ENCODE results near the gene EZH1.

EZH1 gene

DNA sequence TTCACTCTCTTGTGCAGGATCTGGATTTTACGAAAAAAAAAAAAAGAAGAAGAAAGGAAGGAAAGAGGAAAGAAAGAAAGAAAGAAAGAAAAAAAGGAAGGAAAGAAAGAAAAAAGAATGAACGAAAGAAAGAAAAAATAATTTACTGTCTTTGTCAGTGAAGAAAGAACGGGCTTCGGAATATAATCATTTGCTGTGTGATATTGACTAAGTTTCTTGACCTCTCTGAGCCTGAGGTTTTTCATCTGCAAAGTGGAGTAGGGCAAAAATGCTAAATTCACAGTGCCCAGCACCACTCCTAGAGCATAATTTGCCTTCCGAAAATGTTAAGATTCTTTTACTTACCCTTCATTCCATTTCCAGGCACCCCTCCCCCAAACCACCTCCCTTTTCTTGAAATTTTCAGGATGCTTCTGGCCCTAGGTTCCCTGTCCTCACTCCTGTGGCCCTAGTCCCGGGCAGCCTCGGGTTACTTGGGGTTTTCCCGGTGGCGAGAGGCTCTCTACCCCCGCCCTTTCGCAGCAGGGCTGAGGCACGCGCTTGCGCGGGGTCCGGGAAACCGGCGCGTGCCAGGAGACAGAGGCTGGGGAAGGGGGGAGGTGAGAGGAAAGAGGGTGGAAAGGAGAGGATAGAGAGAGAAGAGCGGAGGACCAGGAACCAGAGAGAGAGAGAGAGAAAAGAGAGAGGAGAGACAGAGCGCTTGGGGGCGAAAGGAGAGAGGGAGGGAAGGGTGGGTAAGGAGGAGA lies 62.7 kb downstream of the EZH1 start, which contains the start of gene CNTNAP1:
TSS of gene CNTNAP1 (plus strand) at position 556 of the 746 bp plus-strand sequence. CDS start 299 bp downstream, outside the sequence.
- no peak for DNase-seq

GRCh38 chr17:42680331-42680808 lies 64.5 kb downstream of the EZH1 start:
- DNase-seq: no peak

GRCh38 chr17:42679492-42680330 lies 65.1 kb downstream of the EZH1 start:
- DNase-seq: peak; percentile 43 to 87 (median 65)

GRCh38 chr17:42678951-42679491 lies 65.8 kb downstream of the EZH1 start:
- peak in 1 of 5 donors; percentile 71 for DNase-seq

GRCh38 chr17:42677921-42678781 lies 66.7 kb downstream of the EZH1 start:
- peak; percentile 30 to 79 (median 53) for DNase-seq

- peak; percentile 91 to 100 (median 96) for DNase-seq
Measured at GRCh38 chr17:42677012-42677857, 67.6 kb downstream of the EZH1 start.

DNA sequence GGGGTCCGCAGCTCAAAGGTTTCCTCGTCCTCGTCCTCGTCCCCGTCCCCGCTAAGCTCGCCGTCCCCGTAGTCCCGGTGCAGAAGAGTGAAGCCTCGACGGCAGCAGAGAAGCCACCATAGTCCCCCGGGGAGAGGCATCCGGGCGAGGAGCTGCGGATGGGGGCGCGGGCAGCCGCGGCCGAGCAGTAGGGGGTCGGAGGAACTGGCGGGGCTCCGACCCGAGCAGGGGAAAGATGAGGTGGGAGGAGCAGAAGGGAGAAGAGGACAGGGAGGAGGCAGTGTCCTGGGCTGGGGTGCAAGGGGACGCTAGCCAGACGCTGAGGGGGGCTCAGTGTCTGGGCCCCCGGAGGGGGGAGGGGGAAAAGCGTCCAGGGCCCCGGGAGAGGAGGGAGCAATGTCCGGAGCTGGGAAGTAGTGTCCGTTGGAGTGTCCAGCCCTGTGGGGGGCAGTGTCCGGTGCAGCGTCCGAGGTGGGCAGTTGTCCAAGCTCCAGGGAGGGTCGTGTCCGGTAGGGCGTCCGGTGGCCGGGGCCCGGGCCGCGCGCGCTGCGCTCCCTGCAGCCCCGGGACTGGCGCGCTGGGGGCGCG lies 68.3 kb downstream of the EZH1 start, which contains the start of gene PLEKHH3:
TSS of gene PLEKHH3 (minus strand) at position 571 of the 588 bp plus-strand sequence. CDS start at position 140, 431 bp downstream.
- DNase-seq: no peak

GRCh38 chr17:42675965-42676423 lies 68.8 kb downstream of the EZH1 start:
- DNase-seq: no peak

DNA sequence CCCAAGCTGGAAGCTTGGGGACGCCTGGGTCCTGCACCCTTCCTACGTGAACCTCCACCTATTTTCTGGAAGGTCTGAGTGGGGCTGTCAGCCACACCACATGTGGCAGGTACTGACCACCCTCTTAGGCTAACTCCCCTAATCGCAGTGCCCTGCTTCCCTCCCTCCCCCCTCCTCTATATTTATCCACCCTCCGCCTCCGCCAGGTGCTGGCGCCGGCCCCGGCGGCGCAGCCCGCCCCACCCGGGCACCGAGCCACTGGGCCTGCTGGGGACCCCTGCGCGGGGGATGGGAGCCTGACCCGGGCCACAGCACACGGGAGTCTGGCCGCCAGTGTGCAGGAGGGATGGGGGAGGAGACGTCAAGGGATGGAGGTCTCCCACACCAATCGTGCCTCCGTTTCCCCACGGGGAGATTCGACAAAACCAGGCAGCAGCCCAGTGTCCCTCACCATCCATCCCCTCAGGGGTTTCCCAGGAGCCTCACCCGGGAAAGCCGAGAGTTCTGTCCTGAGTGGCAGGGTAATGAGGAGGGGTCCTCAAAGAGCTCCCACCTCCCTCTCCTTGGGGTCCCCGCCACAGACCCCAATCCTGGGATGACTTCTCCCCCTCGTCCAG lies 69.4 kb downstream of the EZH1 start:
- no peak for DNase-seq

DNA sequence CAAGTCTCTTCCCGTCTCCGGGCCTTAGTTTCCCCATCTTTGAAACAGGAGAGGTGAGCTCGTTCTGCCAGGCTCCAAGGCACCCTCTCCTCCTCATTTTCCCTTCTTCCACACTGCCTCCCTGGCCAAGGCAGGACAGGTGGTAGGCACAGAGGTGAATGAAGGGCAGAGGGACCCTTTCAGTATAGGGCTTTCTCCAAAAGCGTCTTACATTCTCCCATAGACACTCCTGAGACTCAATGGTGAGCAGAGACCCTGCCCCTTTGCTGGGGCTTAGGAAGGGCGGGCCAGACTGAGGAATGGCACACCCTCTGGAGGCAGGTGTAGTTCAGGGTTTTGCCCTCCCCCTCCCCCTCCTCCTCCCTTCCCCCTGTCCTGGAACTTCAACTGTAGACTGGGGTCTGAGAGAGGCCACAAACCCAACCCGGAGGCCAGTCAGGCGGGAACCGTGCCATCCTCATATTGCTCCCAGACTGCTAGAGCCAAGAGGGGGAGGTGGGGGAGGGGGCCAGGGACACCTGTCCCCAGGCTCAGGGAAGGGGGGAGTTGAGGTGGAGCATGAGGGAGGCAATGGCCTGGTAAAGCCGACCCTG lies 70.0 kb downstream of the EZH1 start:
- no peak for DNase-seq

- DNase-seq: no peak
Measured at GRCh38 chr17:42673885-42674754, 70.7 kb downstream of the EZH1 start.

- DNase-seq: no peak
Measured at GRCh38 chr17:42673266-42673884, 71.5 kb downstream of the EZH1 start.

GRCh38 chr17:42672038-42672437 lies 72.8 kb downstream of the EZH1 start:
- no peak for DNase-seq

GRCh38 chr17:42670789-42671657 lies 73.8 kb downstream of the EZH1 start:
- no peak for DNase-seq

DNA sequence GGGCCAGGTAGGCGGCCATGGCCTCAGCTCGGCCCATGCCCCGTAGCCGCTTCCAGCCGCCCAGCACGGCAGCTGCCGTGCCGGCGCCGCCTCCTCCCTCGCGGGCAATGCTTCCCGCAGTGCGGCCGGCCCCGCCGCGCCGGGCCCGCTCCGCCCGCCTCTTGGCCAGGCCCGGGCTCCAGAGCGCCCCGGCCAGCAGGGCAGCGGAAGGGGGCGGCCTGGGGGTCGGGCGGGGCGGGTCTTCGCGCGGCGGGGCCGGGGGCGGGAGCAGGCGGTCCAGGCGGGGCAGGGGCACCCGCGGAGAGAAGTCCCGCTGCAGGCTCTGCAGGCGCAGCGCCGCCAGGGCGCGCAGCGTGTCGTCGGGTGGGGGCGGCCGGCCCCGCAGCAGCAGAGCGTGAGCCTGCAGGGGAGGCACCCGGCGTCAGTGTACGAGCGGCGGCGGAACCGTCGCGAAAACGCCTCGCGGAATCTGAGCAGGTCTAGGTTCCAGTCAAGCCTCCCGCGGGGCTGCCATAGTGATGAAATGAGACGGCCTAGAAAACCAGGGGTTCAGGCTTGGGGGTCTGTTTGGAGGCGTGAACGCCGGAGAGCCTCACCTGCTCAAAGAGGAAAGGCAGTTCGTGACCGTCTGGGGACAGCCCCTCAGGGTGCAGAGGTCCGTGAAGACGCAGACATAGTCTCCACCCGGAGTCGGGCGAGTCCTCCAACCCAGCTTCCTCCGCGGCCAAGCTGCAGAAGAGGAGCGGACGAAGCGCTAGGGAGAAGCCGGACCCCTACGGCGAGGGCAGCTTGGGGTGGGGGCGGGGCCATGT lies 74.7 kb downstream of the EZH1 start:
- DNase-seq: peak in 2 of 5 donors; percentile 53 to 54

GRCh38 chr17:42669705-42669976 lies 75.2 kb downstream of the EZH1 start:
- no peak for DNase-seq

Measured in T-helper 1 cell (primary cell).